RWPE1 (cell line): ENCODE measurements around the gene KITLG.
"Not testable (repeated sequence)": the region's sequence is repeated elsewhere in the genome, so short reads cannot be mapped to it uniquely, and the experiment has no call there.

Experiments used
- CTCF ChIA-PET: fragments of 350-600 bp; sonication (Branson Sonifier 250); formaldehyde crosslinking; extraction: SDS; loops from one replicate; lab custom pipeline; 2021; lab: Yijun Ruan, JAX
- POLR2A ChIA-PET: fragments of 400-600 bp; formaldehyde crosslinking; extraction: SDS; loops from one replicate; lab custom pipeline; 2020; ENCODE audit warnings: antibody characterized with exemption; ENCODE audit not compliant: low non-redundant PET; lab: Yijun Ruan, JAX
- DNase-seq: peaks from one replicate; pipeline ENCODE4 v3.0.0; 2012; ENCODE audit warnings: low spot score
- H3K27ac ChIP-seq: fragments of 450-650 bp; 2 replicates; pipeline ENCODE4 v1.5.1; 2017
- TF ChIP-seq, protein P1 (sequence below): fragments of 450-650 bp; conservative IDR thresholded peaks from 2 replicates; pipeline ENCODE4 v1.5.1; 2017; ENCODE audit warnings: low read depth, mild to moderate bottlenecking

The KITLG gene

DNA sequence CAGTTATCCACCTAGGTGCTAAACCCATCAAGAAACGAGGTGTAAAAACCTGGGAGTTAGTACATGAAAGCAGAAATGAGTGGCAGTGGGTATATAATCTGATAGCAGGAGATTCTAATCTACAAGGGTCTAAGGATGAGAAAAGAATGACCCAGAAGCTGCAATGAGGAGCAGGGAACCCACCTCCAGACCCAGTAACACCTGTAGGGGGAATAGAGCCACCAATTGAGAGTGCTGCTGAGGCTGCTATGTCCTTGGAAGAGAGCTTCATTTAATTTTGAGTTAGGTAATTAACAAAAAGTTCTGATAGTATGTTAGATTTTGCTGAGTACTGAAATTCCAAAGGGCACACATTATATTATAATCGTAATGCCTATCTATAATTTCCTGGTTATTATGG, 89.8 kb downstream of the KITLG start:
- ChIA-PET POLR2A (no interaction called here), CTCF (no interaction called here)

GRCh38 chr12:88472775-88473174, 107.5 kb downstream of the KITLG start:
- POLR2A ChIA-PET, result no interaction called here
- TF ChIP-seq, protein P1, sequence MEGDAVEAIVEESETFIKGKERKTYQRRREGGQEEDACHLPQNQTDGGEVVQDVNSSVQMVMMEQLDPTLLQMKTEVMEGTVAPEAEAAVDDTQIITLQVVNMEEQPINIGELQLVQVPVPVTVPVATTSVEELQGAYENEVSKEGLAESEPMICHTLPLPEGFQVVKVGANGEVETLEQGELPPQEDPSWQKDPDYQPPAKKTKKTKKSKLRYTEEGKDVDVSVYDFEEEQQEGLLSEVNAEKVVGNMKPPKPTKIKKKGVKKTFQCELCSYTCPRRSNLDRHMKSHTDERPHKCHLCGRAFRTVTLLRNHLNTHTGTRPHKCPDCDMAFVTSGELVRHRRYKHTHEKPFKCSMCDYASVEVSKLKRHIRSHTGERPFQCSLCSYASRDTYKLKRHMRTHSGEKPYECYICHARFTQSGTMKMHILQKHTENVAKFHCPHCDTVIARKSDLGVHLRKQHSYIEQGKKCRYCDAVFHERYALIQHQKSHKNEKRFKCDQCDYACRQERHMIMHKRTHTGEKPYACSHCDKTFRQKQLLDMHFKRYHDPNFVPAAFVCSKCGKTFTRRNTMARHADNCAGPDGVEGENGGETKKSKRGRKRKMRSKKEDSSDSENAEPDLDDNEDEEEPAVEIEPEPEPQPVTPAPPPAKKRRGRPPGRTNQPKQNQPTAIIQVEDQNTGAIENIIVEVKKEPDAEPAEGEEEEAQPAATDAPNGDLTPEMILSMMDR, result no peak
- CTCF ChIA-PET, result no interaction called here

More for the DNA sequence above, 89.8 kb downstream of the KITLG start:
- TF ChIP-seq, protein P1, result no peak
- H3K27ac ChIP-seq, result no peak overlapping the region
- no peak for DNase-seq

DNA sequence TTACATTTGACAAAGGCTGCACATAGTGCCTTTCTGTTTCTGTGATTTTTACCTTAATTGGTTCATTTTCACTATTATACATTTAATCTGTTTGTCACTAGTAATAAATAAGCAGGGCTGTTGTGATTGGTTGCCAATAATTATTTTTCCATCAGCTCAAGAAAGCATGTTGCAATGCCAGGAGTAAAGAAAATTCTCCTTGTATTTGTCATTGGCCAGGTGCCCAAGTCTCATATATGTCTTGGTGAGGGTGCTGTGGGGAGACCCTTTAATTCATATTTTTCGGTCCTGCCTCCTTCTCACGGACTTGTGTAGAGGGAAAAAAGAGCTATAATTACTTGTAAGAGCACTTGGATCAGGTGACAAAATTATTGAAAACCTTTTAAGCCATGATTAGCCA, 108.0 kb downstream of the KITLG start:
- ChIA-PET POLR2A (no interaction called here), CTCF (no interaction called here)
- peak; percentile 14 for DNase-seq
- TF ChIP-seq, protein P1, result no peak
- H3K27ac ChIP-seq, result no peak overlapping the region

More at GRCh38 chr12:88472775-88473174, 107.5 kb downstream of the KITLG start:
- peak; percentile 13 for DNase-seq
- H3K27ac ChIP-seq, result no peak overlapping the region

DNA sequence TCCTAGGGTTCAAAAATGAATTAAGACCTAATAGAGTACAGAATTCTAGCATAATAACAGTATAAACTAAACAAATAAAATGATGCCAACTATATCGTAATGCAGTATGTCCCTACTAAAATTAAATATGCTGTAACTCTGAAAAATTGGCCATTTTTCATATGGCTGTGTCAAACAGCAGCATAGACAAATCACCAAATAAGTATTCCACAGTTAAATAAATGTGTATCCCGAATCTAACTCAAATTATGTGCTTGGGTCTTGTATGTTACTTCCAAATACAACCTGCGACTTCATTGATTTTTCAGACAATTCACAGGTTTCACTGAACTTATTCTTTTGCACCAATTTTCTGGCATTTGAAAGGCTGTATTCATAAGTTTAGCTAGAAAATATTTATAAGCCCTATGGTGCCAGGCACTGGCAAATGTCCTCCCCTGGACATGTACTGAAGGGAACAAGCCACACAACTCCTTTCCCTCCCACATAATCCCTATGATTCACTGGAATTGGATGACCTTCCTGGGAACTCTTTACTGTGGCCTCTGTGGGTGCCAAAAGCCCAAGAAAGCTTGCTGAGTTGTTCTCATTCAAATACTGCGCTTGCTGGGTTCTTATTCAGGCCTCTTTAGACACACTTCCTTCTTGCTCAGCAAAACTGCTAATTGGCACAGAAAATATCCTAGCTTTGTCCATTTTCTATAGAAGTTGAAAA, 108.8 kb downstream of the KITLG start:
- TF ChIP-seq, protein P1, result no peak
- DNase-seq, result peak; percentile 25
- ChIA-PET CTCF (no interaction called here), POLR2A (interaction anchor here (0.5 kb wide), 1 partner anchor 19 kb away, joined by 3 read pairs; no protein-coding TSS in a partner anchor)
- no peak overlapping the region for H3K27ac ChIP-seq

GRCh38 chr12:88469154-88469553, 111.1 kb downstream of the KITLG start:
- TF ChIP-seq, protein P1, result no peak
- POLR2A ChIA-PET, result no interaction called here
- no peak overlapping the region for H3K27ac ChIP-seq
- CTCF ChIA-PET, result interaction anchor here (0.6 kb wide), 2 partner anchors 474 to 1064 kb away, joined by 3 to 4 read pairs; no protein-coding TSS in a partner anchor
- no peak for DNase-seq

DNA sequence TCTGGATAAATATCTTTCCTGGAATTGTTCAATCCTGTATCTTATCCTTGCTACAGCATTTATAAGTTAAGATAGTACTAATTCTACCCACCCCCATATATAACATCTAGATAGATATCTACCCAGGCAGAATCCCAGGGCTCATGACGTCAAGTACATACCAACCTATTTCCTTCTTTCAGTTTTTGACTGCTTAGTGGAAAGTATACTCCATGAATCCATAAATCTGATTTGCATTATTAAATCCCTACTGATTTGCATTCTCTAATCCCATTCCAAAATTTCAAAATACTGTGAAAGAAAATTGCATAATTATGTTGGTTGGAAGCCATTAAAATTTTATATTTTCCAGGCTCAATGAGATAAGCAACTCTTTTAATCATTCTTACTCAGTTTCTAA, 111.7 kb downstream of the KITLG start:
- TF ChIP-seq, protein P1, result no peak
- DNase-seq, result no peak
- ChIA-PET POLR2A (no interaction called here), CTCF (interaction anchor here (0.6 kb wide), 1 partner anchor 1063 kb away, joined by 3 read pairs; no protein-coding TSS in a partner anchor)
- H3K27ac ChIP-seq, result no peak overlapping the region

GRCh38 chr12:88466708-88467107, 113.6 kb downstream of the KITLG start:
- H3K27ac ChIP-seq, CTCF ChIA-PET, POLR2A ChIA-PET, DNase-seq: not testable (repeated sequence)
